ENCODE measurements around the gene AGPS. TPM values are rescaled to one million over a fixed set of nuclear protein-coding genes. Genes with fewer than 3 reads are reported as not detected.

AGPS gene
- total RNA-seq, 3 donors from 2014 or later, result 28.2 to 30.6 (median 28.5) TPM

- Histone ChIP-seq H3K4me1 (peaks cover 0 to 5% of the 10 kb centered on the region in 2 donors), H3K27me3 (no peaks in the 10 kb centered on the region), H3K9me3 (no peaks in the 10 kb centered on the region), H3K27ac (no peak overlapping the region), H3K36me3 (no peaks in the 10 kb centered on the region), H3K4me3 (no peak overlapping the region)
- no peak for DNase-seq (ENCODE audit: low spot score in 2 of 2)
- TF ChIP-seq POLR2AphosphoS5 (IDR thresholded peaks at IDR 0.05) (no peak), POLR2A (IDR thresholded peaks at IDR 0.05) (no peak)
- TF ChIP-seq, protein P1, sequence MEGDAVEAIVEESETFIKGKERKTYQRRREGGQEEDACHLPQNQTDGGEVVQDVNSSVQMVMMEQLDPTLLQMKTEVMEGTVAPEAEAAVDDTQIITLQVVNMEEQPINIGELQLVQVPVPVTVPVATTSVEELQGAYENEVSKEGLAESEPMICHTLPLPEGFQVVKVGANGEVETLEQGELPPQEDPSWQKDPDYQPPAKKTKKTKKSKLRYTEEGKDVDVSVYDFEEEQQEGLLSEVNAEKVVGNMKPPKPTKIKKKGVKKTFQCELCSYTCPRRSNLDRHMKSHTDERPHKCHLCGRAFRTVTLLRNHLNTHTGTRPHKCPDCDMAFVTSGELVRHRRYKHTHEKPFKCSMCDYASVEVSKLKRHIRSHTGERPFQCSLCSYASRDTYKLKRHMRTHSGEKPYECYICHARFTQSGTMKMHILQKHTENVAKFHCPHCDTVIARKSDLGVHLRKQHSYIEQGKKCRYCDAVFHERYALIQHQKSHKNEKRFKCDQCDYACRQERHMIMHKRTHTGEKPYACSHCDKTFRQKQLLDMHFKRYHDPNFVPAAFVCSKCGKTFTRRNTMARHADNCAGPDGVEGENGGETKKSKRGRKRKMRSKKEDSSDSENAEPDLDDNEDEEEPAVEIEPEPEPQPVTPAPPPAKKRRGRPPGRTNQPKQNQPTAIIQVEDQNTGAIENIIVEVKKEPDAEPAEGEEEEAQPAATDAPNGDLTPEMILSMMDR (IDR thresholded peaks at IDR 0.05), result no peak
- intact Hi-C loops (cut with DNase I; ENCODE audit: low total_unique reads), result no loop called here
These were observed 153.5 kb downstream of the AGPS start for GRCh38 chr2:177545981-177546585.

DNA sequence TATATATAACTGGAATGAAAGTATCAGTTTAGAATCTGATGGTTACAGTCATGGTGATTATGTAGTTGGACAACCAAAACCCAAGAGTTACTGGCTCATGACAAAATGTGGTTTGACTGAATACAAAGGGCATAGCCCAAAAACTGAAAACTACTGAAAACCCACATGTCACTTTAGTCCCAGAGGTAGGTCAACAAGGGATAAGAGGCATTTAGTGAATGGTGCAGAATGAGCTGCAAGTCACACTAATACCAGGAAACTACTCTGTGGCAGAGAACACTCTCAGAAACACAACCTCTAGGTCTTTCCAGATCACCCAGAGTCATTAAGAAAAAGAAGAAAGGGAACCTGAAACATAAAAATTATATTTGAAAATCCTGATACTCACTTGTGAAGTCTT is 154.5 kb downstream of the AGPS start:
- no peaks in the 10 kb centered on the region for H3K36me3 ChIP-seq
- intact Hi-C loops (cut with DNase I; ENCODE audit: low total_unique reads), result no loop called here
- H3K4me3 ChIP-seq, result no peak overlapping the region
- TF ChIP-seq POLR2A (IDR thresholded peaks at IDR 0.05) (no peak), POLR2AphosphoS5 (IDR thresholded peaks at IDR 0.05) (no peak)
- TF ChIP-seq, protein P1 (IDR thresholded peaks at IDR 0.05), result no peak
- peaks cover 0 to 5% of the 10 kb centered on the region in 2 donors for H3K4me1 ChIP-seq
- no peak overlapping the region for H3K27ac ChIP-seq
- no peaks in the 10 kb centered on the region for H3K27me3 ChIP-seq
- no peaks in the 10 kb centered on the region for H3K9me3 ChIP-seq
- DNase-seq (ENCODE audit: low spot score in 2 of 2), result no peak

GRCh38 chr2:177547772-177548171 is 155.2 kb downstream of the AGPS start:
- no peaks in the 10 kb centered on the region for H3K27me3 ChIP-seq
- H3K4me1 ChIP-seq, result peaks cover 0 to 5% of the 10 kb centered on the region in 2 donors
- H3K36me3 ChIP-seq, result no peaks in the 10 kb centered on the region
- H3K27ac ChIP-seq, result no peak overlapping the region
- no peak for TF ChIP-seq POLR2AphosphoS5 (IDR thresholded peaks at IDR 0.05)
- TF ChIP-seq, protein P1 (IDR thresholded peaks at IDR 0.05), result no peak
- TF ChIP-seq POLR2A (IDR thresholded peaks at IDR 0.05), result no peak
- intact Hi-C loops (cut with DNase I; ENCODE audit: low total_unique reads), result no loop called here
- H3K9me3 ChIP-seq, result no peaks in the 10 kb centered on the region
- H3K4me3 ChIP-seq, result no peak overlapping the region
- DNase-seq (ENCODE audit: low spot score in 2 of 2), result no peak

DNA sequence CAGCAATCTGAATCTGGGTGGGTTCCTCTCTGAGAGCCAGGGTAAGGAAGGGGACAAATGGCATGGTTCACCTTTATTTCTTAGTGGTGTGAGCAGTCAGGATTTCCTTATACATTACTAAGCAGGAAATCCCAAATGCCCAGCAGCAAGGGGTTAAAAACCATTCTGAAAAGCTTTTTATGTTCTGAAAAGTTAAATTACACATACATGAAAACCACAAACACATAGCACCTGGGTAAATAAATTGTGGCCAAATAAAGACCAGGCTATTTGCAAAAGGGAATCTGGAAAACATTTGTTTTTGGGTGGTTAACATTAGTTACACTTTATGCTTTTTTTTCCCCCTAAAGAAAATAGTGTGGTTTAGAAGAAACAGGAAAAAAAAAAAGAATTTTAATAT is 156.1 kb downstream of the AGPS start:
- no peaks in the 10 kb centered on the region for H3K27me3 ChIP-seq
- H3K4me1 ChIP-seq, result peaks cover 0 to 3% of the 10 kb centered on the region in 2 donors
- no peaks in the 10 kb centered on the region for H3K36me3 ChIP-seq
- intact Hi-C loops (cut with DNase I; ENCODE audit: low total_unique reads), result no loop called here
- H3K9me3 ChIP-seq, result no peaks in the 10 kb centered on the region
- no peak for DNase-seq (ENCODE audit: low spot score in 2 of 2)
- no peak overlapping the region for H3K4me3 ChIP-seq
- no peak for TF ChIP-seq POLR2AphosphoS5 (IDR thresholded peaks at IDR 0.05)
- TF ChIP-seq, protein P1 (IDR thresholded peaks at IDR 0.05), result no peak
- TF ChIP-seq POLR2A (IDR thresholded peaks at IDR 0.05), result no peak
- no peak overlapping the region for H3K27ac ChIP-seq

DNA sequence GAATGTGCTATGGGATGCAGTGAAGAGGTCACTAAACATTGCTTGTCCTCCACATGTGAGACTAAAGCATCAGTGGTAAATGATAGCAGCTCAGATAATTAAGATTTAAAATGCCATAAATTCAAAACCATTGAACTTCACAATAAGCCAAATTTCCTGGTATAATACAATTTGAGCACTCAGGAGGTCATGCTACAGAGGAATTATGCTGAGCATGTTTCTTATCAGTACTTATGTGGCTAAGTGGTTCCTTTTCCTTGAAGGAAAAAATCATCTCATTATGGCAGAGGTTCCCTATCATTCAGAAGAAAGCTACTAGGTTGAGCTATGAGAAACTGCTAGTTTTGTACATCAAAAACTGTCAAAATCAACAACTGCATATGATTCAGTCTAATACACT is 156.6 kb downstream of the AGPS start:
- Histone ChIP-seq H3K4me1 (no peaks in the 10 kb centered on the region), H3K4me3 (no peak overlapping the region), H3K27me3 (no peaks in the 10 kb centered on the region), H3K36me3 (no peaks in the 10 kb centered on the region), H3K27ac (no peak overlapping the region), H3K9me3 (no peaks in the 10 kb centered on the region)
- intact Hi-C loops (cut with DNase I; ENCODE audit: low total_unique reads), result no loop called here
- DNase-seq (ENCODE audit: low spot score in 2 of 2), result no peak
- TF ChIP-seq, protein P1 (IDR thresholded peaks at IDR 0.05), result no peak
- no peak for TF ChIP-seq POLR2A (IDR thresholded peaks at IDR 0.05)
- TF ChIP-seq POLR2AphosphoS5 (IDR thresholded peaks at IDR 0.05), result no peak
